Measurements from ENCODE around the gene CLEC17A.
"Not testable (repeated sequence)": the region's sequence is repeated elsewhere in the genome, so short reads cannot be mapped to it uniquely, and the experiment has no call there.

Gene CLEC17A

GRCh38 chr19:14584372-14584771 is 1.5 kb downstream of the CLEC17A start:
- DNase-seq: not testable (repeated sequence)

GRCh38 chr19:14585187-14585586 is 2.3 kb downstream of the CLEC17A start:
- peak; percentile 53 for DNase-seq

GRCh38 chr19:14589433-14589832 is 6.5 kb downstream of the CLEC17A start:
- peak; percentile 4 for DNase-seq

- no peak for DNase-seq
Measured at GRCh38 chr19:14595558-14595957, 12.7 kb downstream of the CLEC17A start.

GRCh38 chr19:14599548-14600147 is 16.8 kb downstream of the CLEC17A start:
- no peak for DNase-seq

GRCh38 chr19:14603990-14604387 is 21.1 kb downstream of the CLEC17A start:
- no peak for DNase-seq

- no peak for DNase-seq
Measured at GRCh38 chr19:14606627-14607026, 23.7 kb downstream of the CLEC17A start.

- DNase-seq: no peak
Measured at GRCh38 chr19:14611051-14611450, 28.2 kb downstream of the CLEC17A start.

GRCh38 chr19:14612242-14612641 is 29.4 kb downstream of the CLEC17A start:
- not testable (repeated sequence) for DNase-seq

GRCh38 chr19:14612657-14613056 is 29.8 kb downstream of the CLEC17A start:
- DNase-seq: no peak

- DNase-seq: not testable (repeated sequence)
Measured at GRCh38 chr19:14613399-14614098, 30.7 kb downstream of the CLEC17A start.

GRCh38 chr19:14614099-14614412 is 31.2 kb downstream of the CLEC17A start:
- DNase-seq: no peak

GRCh38 chr19:14615623-14616022 is 32.7 kb downstream of the CLEC17A start:
- DNase-seq: no peak

GRCh38 chr19:14616407-14616806 is 33.5 kb downstream of the CLEC17A start:
- DNase-seq: no peak

GRCh38 chr19:14619404-14619803 is 36.5 kb downstream of the CLEC17A start:
- no peak for DNase-seq

GRCh38 chr19:14624491-14624890 is 41.6 kb downstream of the CLEC17A start:
- DNase-seq: not testable (repeated sequence)

- no peak for DNase-seq
Measured at GRCh38 chr19:14629557-14629956, 46.7 kb downstream of the CLEC17A start.

GRCh38 chr19:14632286-14632685 is 49.4 kb downstream of the CLEC17A start:
- no peak for DNase-seq

- no peak for DNase-seq
Measured at GRCh38 chr19:14639536-14640277, 56.8 kb downstream of the CLEC17A start.

- DNase-seq: no peak
Measured at GRCh38 chr19:14648506-14648905, 65.6 kb downstream of the CLEC17A start.

GRCh38 chr19:14649020-14649419 is 66.1 kb downstream of the CLEC17A start:
- no peak for DNase-seq

GRCh38 chr19:14650161-14650560 is 67.3 kb downstream of the CLEC17A start:
- DNase-seq: no peak

GRCh38 chr19:14654786-14655560 is 72.1 kb downstream of the CLEC17A start:
- DNase-seq: no peak
